ENCODE data around the gene ZNF652.

- TF ChIP-seq EP300 (IDR thresholded peaks at IDR 0.05; ENCODE audit: borderline replicate concordance in 1 of 2, low read depth in 1 of 2, low read length in 1 of 2) (no peak), EZH2phosphoT487 (IDR thresholded peaks at IDR 0.05; ENCODE audit: borderline replicate concordance, low read depth) (no peak), CTCF (IDR thresholded peaks at IDR 0.05) (no peak), TAF1 (IDR thresholded peaks at IDR 0.05; ENCODE audit: borderline replicate concordance, low read depth, low read length) (no peak), YY1 (IDR thresholded peaks at IDR 0.05; ENCODE audit: low read depth) (no peak), FOXM1 (IDR thresholded peaks at IDR 0.05; ENCODE audit: low read depth) (no peak), NRF1 (IDR thresholded peaks at IDR 0.05; ENCODE audit: low read depth, low read length) (no peak), SIN3A (IDR thresholded peaks at IDR 0.05; ENCODE audit: borderline replicate concordance, low read depth, low read length) (no peak), RAD21 (IDR thresholded peaks at IDR 0.05; ENCODE audit: low read length) (no peak), GATA2 (CRISPR knock-in tag; IDR thresholded peaks at IDR 0.05) (no peak), MXI1 (IDR thresholded peaks at IDR 0.05; ENCODE audit: low read depth, low read length) (no peak)
- TF ChIP-seq, protein P1, sequence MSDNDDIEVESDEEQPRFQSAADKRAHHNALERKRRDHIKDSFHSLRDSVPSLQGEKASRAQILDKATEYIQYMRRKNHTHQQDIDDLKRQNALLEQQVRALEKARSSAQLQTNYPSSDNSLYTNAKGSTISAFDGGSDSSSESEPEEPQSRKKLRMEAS (IDR thresholded peaks at IDR 0.05; ENCODE audit: low read depth), result no peak
These were observed 63.6 kb downstream of the ZNF652 start for GRCh38 chr17:49298371-49298976.
